ENCODE data around the gene PAXX. TPM values are rescaled to one million over a fixed set of nuclear protein-coding genes. Genes with fewer than 3 reads are reported as not detected.

The PAXX gene
- total and polyA plus RNA-seq, 9 of the 15 experiments (the other 6 are each of a cell fraction or from before 2014, with no cell fraction given) = 1.2 to 175 (median 38.5) TPM

DNA sequence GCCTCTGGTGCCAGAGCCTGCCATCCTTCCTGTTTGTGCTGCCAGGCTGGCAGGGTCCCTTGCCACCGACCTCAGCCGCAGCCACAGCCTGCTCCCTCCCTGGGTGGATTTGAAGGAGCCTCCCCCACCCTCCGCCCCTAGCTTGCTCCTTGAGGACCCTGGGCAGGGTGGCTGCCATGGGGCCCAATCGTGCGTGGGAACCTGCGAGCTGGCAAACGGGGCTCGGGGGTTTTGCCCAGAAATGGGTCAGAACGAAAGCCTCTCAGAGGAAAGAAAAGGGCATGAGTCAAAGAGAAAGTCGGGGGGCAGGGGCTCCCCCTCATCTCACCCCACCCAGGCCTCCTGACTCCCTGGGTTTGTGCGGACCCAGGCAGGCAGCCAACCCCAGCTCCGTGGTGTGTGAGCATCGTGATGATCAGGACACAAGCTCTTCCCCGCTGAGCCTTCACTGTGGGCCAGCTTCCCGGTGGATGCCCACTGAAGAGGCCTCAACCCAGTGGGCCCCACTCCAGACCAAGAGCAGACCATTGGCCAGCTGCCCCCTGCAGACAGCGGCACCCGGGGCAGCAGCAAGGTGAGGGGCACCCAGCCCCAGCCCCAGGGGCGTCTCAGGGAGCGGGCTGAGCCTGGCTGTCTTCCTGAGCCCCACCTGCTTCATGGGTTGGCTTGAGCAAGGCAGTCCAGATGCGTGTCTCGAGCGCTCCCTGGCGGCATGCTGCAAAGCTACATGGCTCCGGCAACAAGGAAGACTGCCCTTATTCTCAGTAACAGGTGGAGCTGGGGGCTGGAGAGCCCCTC, 42.7 kb downstream of the PAXX start (continued):
- TF ChIP-seq, protein P1, sequence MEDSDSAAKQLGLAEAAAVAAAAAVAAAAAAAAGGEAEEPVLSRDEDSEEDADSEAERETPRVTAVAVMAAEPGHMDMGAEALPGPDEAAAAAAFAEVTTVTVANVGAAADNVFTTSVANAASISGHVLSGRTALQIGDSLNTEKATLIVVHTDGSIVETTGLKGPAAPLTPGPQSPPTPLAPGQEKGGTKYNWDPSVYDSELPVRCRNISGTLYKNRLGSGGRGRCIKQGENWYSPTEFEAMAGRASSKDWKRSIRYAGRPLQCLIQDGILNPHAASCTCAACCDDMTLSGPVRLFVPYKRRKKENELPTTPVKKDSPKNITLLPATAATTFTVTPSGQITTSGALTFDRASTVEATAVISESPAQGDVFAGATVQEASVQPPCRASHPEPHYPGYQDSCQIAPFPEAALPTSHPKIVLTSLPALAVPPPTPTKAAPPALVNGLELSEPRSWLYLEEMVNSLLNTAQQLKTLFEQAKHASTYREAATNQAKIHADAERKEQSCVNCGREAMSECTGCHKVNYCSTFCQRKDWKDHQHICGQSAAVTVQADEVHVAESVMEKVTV (CRISPR knock-in tag; IDR thresholded peaks at IDR 0.05) = peak; percentile 82
- peak; percentile 35; the same call in 1 of the 2 replicates for TF ChIP-seq JUND (IDR thresholded peaks at IDR 0.05; ENCODE audit: borderline replicate concordance, low read depth, low read length)
- no peak for TF ChIP-seq JUND (tag; IDR thresholded peaks at IDR 0.05; ENCODE audit: borderline replicate concordance, low read depth, low read length)
- TF ChIP-seq SREBF1 (IDR thresholded peaks at IDR 0.05; ENCODE audit: borderline replicate concordance, low read depth, low read length) = 0 out of 2 replicates have a peak, but pooled peaks have one; percentile 34
- no peak for TF ChIP-seq SOX6 (IDR thresholded peaks at IDR 0.05)
- TF ChIP-seq SMAD4 (CRISPR knock-in tag; conservative IDR thresholded peaks at IDR 0.05) = no peak
- no peak for TF ChIP-seq TCF3 (CRISPR knock-in tag; IDR thresholded peaks at IDR 0.05)
- TF ChIP-seq XRCC5 (IDR thresholded peaks at IDR 0.05; ENCODE audit: low read depth, low read length) = peak; percentile 82; the same call in 1 of the 2 replicates
- no peak for TF ChIP-seq FOXA1 (IDR thresholded peaks at IDR 0.05; ENCODE audit: borderline replicate concordance)
- TF ChIP-seq CEBPB (tag; IDR thresholded peaks at IDR 0.05) = 0 out of 2 replicates have a peak, but pooled peaks have one; percentile 22
- TF ChIP-seq STAG1 (CRISPR knock-in tag; IDR thresholded peaks at IDR 0.05; ENCODE audit: borderline replicate concordance) = peak; percentile 94; the same call in 1 of the 2 replicates
- no peak for TF ChIP-seq KDM1A (IDR thresholded peaks at IDR 0.05)
- no peak for TF ChIP-seq TCF7 (IDR thresholded peaks at IDR 0.05; ENCODE audit: borderline replicate concordance)
- TF ChIP-seq MYNN (IDR thresholded peaks at IDR 0.05) = no peak
- TF ChIP-seq MYNN (CRISPR knock-in tag; IDR thresholded peaks at IDR 0.05) = no peak
- TF ChIP-seq ASH1L (IDR thresholded peaks at IDR 0.05; ENCODE audit: borderline replicate concordance, low read depth, partially characterized antibody) = no peak
- no peak for TF ChIP-seq ZNF347 (CRISPR knock-in tag; IDR thresholded peaks at IDR 0.05; ENCODE audit: low read depth)
- TF ChIP-seq RB1 (IDR thresholded peaks at IDR 0.05; ENCODE audit: low read depth) = peak; percentile 60; the same call in 1 of the 2 replicates
- 0 out of 2 replicates have a peak, but pooled peaks have one; percentile 28 for TF ChIP-seq BHLHE40 (IDR thresholded peaks at IDR 0.05; ENCODE audit: low read length)
- TF ChIP-seq HMGN3 (IDR thresholded peaks at IDR 0.05; ENCODE audit: borderline replicate concordance, extremely low read depth, insufficient read length, low read depth, low read length) = peak; percentile 1
- peak; percentile 36; the same call in 1 of the 2 replicates for TF ChIP-seq SP1 (CRISPR knock-in tag; IDR thresholded peaks at IDR 0.05)
- peak; percentile 60 for TF ChIP-seq ZBTB7A (IDR thresholded peaks at IDR 0.05; ENCODE audit: borderline replicate concordance, control insufficient read depth, low read depth, low read length)
- peak; percentile 48; the same call in 1 of the 2 replicates for TF ChIP-seq HDGF (IDR thresholded peaks at IDR 0.05)
- TF ChIP-seq, protein P2, sequence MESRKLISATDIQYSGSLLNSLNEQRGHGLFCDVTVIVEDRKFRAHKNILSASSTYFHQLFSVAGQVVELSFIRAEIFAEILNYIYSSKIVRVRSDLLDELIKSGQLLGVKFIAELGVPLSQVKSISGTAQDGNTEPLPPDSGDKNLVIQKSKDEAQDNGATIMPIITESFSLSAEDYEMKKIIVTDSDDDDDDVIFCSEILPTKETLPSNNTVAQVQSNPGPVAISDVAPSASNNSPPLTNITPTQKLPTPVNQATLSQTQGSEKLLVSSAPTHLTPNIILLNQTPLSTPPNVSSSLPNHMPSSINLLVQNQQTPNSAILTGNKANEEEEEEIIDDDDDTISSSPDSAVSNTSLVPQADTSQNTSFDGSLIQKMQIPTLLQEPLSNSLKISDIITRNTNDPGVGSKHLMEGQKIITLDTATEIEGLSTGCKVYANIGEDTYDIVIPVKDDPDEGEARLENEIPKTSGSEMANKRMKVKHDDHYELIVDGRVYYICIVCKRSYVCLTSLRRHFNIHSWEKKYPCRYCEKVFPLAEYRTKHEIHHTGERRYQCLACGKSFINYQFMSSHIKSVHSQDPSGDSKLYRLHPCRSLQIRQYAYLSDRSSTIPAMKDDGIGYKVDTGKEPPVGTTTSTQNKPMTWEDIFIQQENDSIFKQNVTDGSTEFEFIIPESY (CRISPR knock-in tag; IDR thresholded peaks at IDR 0.05) = 0 out of 2 replicates have a peak, but pooled peaks have one; percentile 43
- no peak for TF ChIP-seq MAFK (IDR thresholded peaks at IDR 0.05; ENCODE audit: low read length)
- peak; percentile 66; the same call in 1 of the 2 replicates for TF ChIP-seq MTA3 (IDR thresholded peaks at IDR 0.05; ENCODE audit: borderline replicate concordance)
- no peak for TF ChIP-seq POLR2G (IDR thresholded peaks at IDR 0.05; ENCODE audit: low read depth, low read length)

Data from K562 (cell line).